HG02852 (cell line): ENCODE data around the gene AMELX.

ENCODE experiments used
- ATAC-seq: cut with Tn5 transposase; IDR thresholded peaks from one replicate; pipeline ENCODE4 v1.9.1; 2021; ENCODE audit warnings: mild to moderate bottlenecking, moderate library complexity; ENCODE audit not compliant: unreplicated experiment

The AMELX gene

GRCh38 chrX:11305641-11306040, 12.4 kb downstream of the AMELX start:
- no peak for ATAC-seq

- no peak for ATAC-seq
These were observed 16.0 kb downstream of the AMELX start for GRCh38 chrX:11309220-11309619.

GRCh38 chrX:11311706-11312105, 18.5 kb downstream of the AMELX start:
- no peak for ATAC-seq

- no peak for ATAC-seq
These were observed 26.8 kb downstream of the AMELX start for GRCh38 chrX:11319806-11320520.

- ATAC-seq, result no peak
These were observed 28.8 kb downstream of the AMELX start for GRCh38 chrX:11321986-11322385.

GRCh38 chrX:11328134-11328533, 34.9 kb downstream of the AMELX start:
- ATAC-seq, result no peak

GRCh38 chrX:11329021-11329420, 35.8 kb downstream of the AMELX start:
- no peak for ATAC-seq

GRCh38 chrX:11331788-11332187, 38.6 kb downstream of the AMELX start:
- no peak for ATAC-seq

- no peak for ATAC-seq
These were observed 41.0 kb downstream of the AMELX start for GRCh38 chrX:11334165-11334564.

GRCh38 chrX:11336201-11336600, 43.0 kb downstream of the AMELX start:
- ATAC-seq, result no peak

DNA sequence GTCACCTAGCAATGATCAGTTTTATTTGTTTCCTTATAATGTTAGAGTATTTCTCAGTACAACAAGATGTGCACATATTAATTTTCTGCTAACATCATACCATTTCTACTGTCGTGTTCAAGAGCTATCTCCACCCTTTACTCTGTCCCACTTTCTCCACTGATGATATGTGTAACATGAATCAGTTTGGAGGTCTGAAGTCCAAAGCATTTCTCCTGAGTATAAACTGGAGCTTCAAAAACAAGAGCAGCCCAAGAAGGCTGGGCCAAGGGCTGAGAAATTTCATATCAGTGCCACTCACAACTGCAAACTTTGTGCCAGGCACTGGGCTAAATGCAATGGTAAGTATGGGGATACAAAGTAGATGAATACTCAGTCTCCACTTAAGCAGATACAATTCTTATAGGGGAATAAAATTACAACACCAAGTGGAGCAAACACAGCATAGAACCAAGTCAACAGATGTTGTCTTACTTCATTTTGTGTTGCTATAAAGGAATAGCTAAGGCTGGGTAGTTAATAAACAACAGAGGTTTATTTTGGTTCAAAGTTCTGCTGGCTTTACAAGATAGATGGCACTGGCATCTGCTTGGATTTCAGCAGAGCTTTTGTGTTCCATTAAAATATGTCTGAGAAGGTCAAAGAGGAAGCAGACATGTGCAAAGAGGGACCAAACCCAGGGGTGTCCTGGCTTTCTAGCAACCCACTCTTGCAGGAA, 44.2 kb downstream of the AMELX start:
- ATAC-seq, result no peak

- peak; percentile 76 for ATAC-seq
These were observed 48.3 kb downstream of the AMELX start for GRCh38 chrX:11341274-11342201.

GRCh38 chrX:11342673-11343072, 49.5 kb downstream of the AMELX start:
- no peak for ATAC-seq

DNA sequence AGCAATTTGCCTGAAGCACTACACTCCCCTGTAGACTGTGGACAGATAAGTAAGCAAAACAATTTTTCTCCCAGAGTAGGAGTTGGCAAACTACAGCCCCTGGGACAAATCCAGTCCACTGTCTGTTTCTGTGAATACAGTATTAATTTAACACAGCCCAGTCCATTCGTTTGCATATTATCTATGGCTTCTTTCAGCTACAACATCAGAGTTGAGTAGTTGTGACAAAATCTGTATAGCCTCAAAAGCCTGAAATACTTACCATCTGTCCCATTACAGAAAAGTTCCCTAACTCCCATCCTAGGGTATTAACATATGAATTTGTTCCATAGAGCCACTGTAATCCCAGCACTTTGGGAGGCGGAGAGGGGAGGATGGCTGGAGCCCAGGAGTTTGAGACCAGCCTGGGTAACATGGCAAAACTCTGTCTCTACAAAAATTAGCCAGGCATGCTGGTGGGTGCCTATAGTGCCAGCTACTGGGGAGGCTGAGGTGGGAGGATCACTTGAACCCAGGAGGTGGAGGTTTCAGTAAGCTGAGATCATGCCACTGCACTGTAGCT, 53.0 kb downstream of the AMELX start:
- no peak for ATAC-seq

GRCh38 chrX:11347300-11347699, 54.1 kb downstream of the AMELX start:
- ATAC-seq, result no peak

DNA sequence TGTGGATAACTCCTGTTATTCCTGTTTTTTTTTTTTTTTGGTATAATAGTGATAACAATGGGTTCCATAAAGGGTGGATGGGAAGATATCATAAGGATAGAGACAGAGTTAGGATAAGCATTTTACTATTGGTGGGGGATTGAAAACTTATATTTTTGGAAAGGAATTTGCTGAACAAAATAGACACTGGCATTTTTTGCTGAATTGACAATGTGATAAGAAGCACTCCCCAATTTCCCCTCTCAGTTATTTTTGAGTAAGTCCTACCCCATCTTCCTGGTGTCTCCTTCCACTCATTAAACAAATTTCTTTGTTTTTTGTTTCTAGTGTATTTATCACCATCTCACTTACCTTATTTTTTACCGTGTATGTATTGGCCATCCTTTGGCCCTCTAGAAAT, 55.8 kb downstream of the AMELX start:
- ATAC-seq, result no peak

DNA sequence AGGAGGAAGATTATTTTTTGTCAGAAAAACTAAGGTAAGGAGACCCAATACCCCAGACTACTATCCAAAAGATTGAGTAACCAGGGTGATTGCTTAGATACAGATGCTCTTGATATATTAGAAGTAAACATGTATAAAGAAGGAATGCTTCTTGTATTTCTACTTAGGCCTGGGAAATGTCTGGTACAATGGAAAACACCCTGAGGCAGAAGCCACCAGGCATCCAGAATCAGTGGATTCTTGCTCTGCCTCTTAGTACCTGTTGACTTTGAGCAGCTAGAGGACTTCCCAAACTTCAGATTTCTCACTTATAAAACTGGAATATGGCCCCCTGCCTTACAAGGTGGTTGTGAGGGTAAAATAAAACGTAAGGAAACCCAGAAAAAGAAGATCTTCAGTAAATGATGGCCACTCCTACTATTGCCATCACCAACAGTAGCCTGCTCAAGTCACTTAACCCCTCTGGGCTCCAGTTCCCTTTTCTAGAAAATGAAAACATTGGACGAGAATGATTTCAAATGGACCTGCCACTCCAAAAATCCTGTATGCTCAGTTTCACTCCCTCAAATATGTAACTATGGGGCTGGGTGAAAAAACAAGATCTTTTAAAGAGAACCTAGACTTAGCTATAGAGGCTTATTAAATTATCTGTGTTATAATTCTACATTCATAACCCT, 56.6 kb downstream of the AMELX start:
- ATAC-seq, result no peak
